Upper lobe of left lung (tissue), 6 donors: Measurements from ENCODE around the gene TRPV3. TPM values are rescaled to one million over a fixed set of nuclear protein-coding genes. Genes with fewer than 3 reads are reported as not detected.

ENCODE experiments used
- ATAC-seq, 2 donors: fragments of 200-7000 bp; cut with Tn5 transposase; one replicate each; pipeline ENCODE4 v1.9.1; 2022; ENCODE audit warnings: mild to moderate bottlenecking in 2 of 2, moderate library complexity in 2 of 2; ENCODE audit not compliant: low FRiP score in 2 of 2
- DNase-seq, 2 donors: peaks; one replicate each; pipeline ENCODE4 v3.0.0-alpha.2; 2019 to 2020
- H3K27ac ChIP-seq, 4 donors: fragments of 200-600 bp; sonication (generic); one replicate each; pipeline ENCODE4 v1.5.1; 2016 to 2019
- H3K27me3 ChIP-seq, 4 donors: fragments of 200-600 bp; sonication (generic); one replicate each; pipeline ENCODE4 v1.5.1; 2017 to 2019
- H3K36me3 ChIP-seq, 4 donors: fragments of 200-600 bp; sonication (generic); one replicate each; pipeline ENCODE4 v1.5.1; 2016 to 2019
- H3K4me1 ChIP-seq, 4 donors: fragments of 200-600 bp; sonication (generic); one replicate each; pipeline ENCODE4 v1.5.1; 2018 to 2019
- H3K4me3 ChIP-seq, 4 donors: fragments of 200-600 bp; sonication (generic); one replicate each; pipeline ENCODE4 v1.5.1; 2017 to 2019; ENCODE audit warnings: mild to moderate bottlenecking in 2 of 4, moderate library complexity in 1 of 4
- H3K9me3 ChIP-seq, 4 donors: fragments of 200-600 bp; sonication (generic); one replicate each; pipeline ENCODE4 v1.5.1; 2018 to 2019
- CTCF ChIP-seq, 6 experiments: fragments of 450-650 bp in 4 of 6; fragments of 200-600 bp in 2 of 6; sonication (generic) in 2 of 6; IDR thresholded peaks; one replicate each; pipeline ENCODE4 v1.5.1; 2016 to 2019; ENCODE audit warnings: antibody characterized with exemption in 6 of 6
- EP300 ChIP-seq, 4 donors: sonication (generic); formaldehyde crosslinking; IDR thresholded peaks; one replicate each; pipeline ENCODE4 v1.5.1; 2017; ENCODE audit warnings: antibody characterized with exemption in 4 of 4, control low read depth in 2 of 4
- POLR2A ChIP-seq, 4 donors: fragments of 450-650 bp; IDR thresholded peaks; one replicate each; pipeline ENCODE4 v1.5.1; 2016 to 2017; ENCODE audit warnings: antibody characterized with exemption in 4 of 4, mild to moderate bottlenecking in 2 of 4
- POLR2AphosphoS5 ChIP-seq, 2 donors: sonication (generic); formaldehyde crosslinking; IDR thresholded peaks; one replicate each; pipeline ENCODE4 v1.5.1; 2017; ENCODE audit warnings: antibody characterized with exemption in 2 of 2
- WGBS, 2 donors: methylation state at CpG; one replicate each; pipeline ENCODE4 v1.1.5; 2017 to 2018; 5-methylcytosine and 5-hydroxymethylcytosine counted together
- total RNA-seq, 6 donors: library from RNA; depleted of rRNA in 4 of 6; stranded (reverse); fragments of >200 nt in 4 of 6; gene quantifications; one replicate each; pipeline versions ENCODE4 v1.1.0 to v1.2.1, GENCODE V29; 2016 to 2021
- donor health status: DM: no; HTN: no; CAD: no; lungs with moderate emphysema.
- donor health status: DM: no; HTN: yes; CAD: no; lungs with severe emphysema.

TRPV3 gene
- total RNA-seq, 6 donors from 2014 or later, result under 0.01 to 0.84 (median 0.28) TPM

- no peak overlapping the region for H3K27ac ChIP-seq
- TF ChIP-seq POLR2A (IDR thresholded peaks at IDR 0.05) (no peak), POLR2AphosphoS5 (IDR thresholded peaks at IDR 0.05) (no peak), EP300 (IDR thresholded peaks at IDR 0.05) (no peak), CTCF (IDR thresholded peaks at IDR 0.05) (no peak)
- DNase-seq (no peak), ATAC-seq (no peak)
- WGBS, 2 donors, result 86 to 91% methylated on average over 11 of the region's 11 CpGs
- H3K36me3 ChIP-seq, result peaks cover 0 to 27% (median 6%) of the 10 kb centered on the region in 4 donors
- H3K4me1 ChIP-seq, result no peaks in the 10 kb centered on the region
- H3K4me3 ChIP-seq, result no peak overlapping the region
- no peaks in the 10 kb centered on the region for H3K27me3 ChIP-seq
- no peaks in the 10 kb centered on the region for H3K9me3 ChIP-seq
These were observed 19.4 kb upstream of the TRPV3 start for GRCh38 chr17:3576970-3577369.

- peak in 1 of 2 donors; percentile 44 for ATAC-seq
- 68 to 69% methylated on average over 5 of the region's 5 CpGs for WGBS, 2 donors
- TF ChIP-seq POLR2AphosphoS5 (IDR thresholded peaks at IDR 0.05) (no peak), EP300 (IDR thresholded peaks at IDR 0.05) (no peak), CTCF (IDR thresholded peaks at IDR 0.05) (no peak), POLR2A (IDR thresholded peaks at IDR 0.05) (no peak)
These were observed 17.9 kb upstream of the TRPV3 start for GRCh38 chr17:3575511-3575910.

GRCh38 chr17:3574231-3574630 is 16.6 kb upstream of the TRPV3 start:
- Histone ChIP-seq H3K27me3 (no peaks in the 10 kb centered on the region), H3K36me3 (peaks cover 0 to 34% (median 13%) of the 10 kb centered on the region in 4 donors), H3K4me3 (no peak overlapping the region), H3K9me3 (no peaks in the 10 kb centered on the region), H3K27ac (no peak overlapping the region), H3K4me1 (no peaks in the 10 kb centered on the region)
- 87 to 93% methylated on average over 7 of the region's 7 CpGs for WGBS, 2 donors
- no peak for DNase-seq
- no peak for TF ChIP-seq CTCF (IDR thresholded peaks at IDR 0.05)
- TF ChIP-seq POLR2AphosphoS5 (IDR thresholded peaks at IDR 0.05), result no peak
- TF ChIP-seq EP300 (IDR thresholded peaks at IDR 0.05), result no peak
- no peak for TF ChIP-seq POLR2A (IDR thresholded peaks at IDR 0.05)
- ATAC-seq, result no peak

More at GRCh38 chr17:3575511-3575910, 17.9 kb upstream of the TRPV3 start:
- no peaks in the 10 kb centered on the region for H3K27me3 ChIP-seq
- no peaks in the 10 kb centered on the region for H3K4me1 ChIP-seq
- DNase-seq, result no peak
- H3K27ac ChIP-seq, result no peak overlapping the region
- H3K4me3 ChIP-seq, result no peak overlapping the region
- no peaks in the 10 kb centered on the region for H3K9me3 ChIP-seq
- peaks cover 0 to 41% (median 16%) of the 10 kb centered on the region in 4 donors for H3K36me3 ChIP-seq

GRCh38 chr17:3573246-3574100 is 15.9 kb upstream of the TRPV3 start:
- ATAC-seq (no peak), DNase-seq (peak in 1 of 2 donors; percentile 55)
- no peak overlapping the region for H3K4me3 ChIP-seq
- no peaks in the 10 kb centered on the region for H3K27me3 ChIP-seq
- no peaks in the 10 kb centered on the region for H3K9me3 ChIP-seq
- WGBS, 2 donors, result 90 to 91% methylated on average over 16 to 22 of the region's 22 CpGs
- TF ChIP-seq POLR2AphosphoS5 (IDR thresholded peaks at IDR 0.05) (no peak), POLR2A (IDR thresholded peaks at IDR 0.05) (no peak), EP300 (IDR thresholded peaks at IDR 0.05) (no peak), CTCF (IDR thresholded peaks at IDR 0.05) (no peak)
- peaks cover 0 to 34% (median 13%) of the 10 kb centered on the region in 4 donors for H3K36me3 ChIP-seq
- H3K27ac ChIP-seq, result no peak overlapping the region
- no peaks in the 10 kb centered on the region for H3K4me1 ChIP-seq
